Hindlimb muscle (tissue), 1 donor: Measurements from ENCODE around the gene CNTNAP1. TPM values are rescaled to one million over a fixed set of nuclear protein-coding genes. Genes with fewer than 3 reads are reported as not detected.
A peak's percentile ranks its signal among the peaks of the same experiment; 100 is the strongest.
"Not testable (repeated sequence)": the region's sequence is repeated elsewhere in the genome, so short reads cannot be mapped to it uniquely, and the experiment has no call there.

Experiments used
- DNase-seq: peaks from one replicate; pipeline ENCODE4 v3.0.0-alpha.2; 2013
- polyA plus RNA-seq: library from polyadenylated mRNA; unstranded; fragments of 120-200 nt; gene quantifications from one replicate; pipeline ENCODE4 v1.2.1, GENCODE V29; 2013; ENCODE audit not compliant: insufficient read length

Gene CNTNAP1
- polyA plus RNA-seq, 1 donor, result 12.1 TPM

GRCh38 chr17:42742916-42743315 is 60.6 kb downstream of the CNTNAP1 start:
- not testable (repeated sequence) for DNase-seq

GRCh38 chr17:42743595-42744282 is 61.4 kb downstream of the CNTNAP1 start:
- no peak for DNase-seq

GRCh38 chr17:42744283-42744805 is 62.0 kb downstream of the CNTNAP1 start:
- no peak for DNase-seq

GRCh38 chr17:42744806-42745617 is 62.7 kb downstream of the CNTNAP1 start, which contains the start of gene EZH1:
EZH1 (minus strand) TSS chr17:42745040; CDS start chr17:42728941, 16,099 bp downstream.
- DNase-seq, result peak; percentile 94

- no peak for DNase-seq
Measured at GRCh38 chr17:42748202-42748907, 66.0 kb downstream of the CNTNAP1 start.

GRCh38 chr17:42748908-42749798 is 66.8 kb downstream of the CNTNAP1 start:
- DNase-seq, result no peak

Other genes with a start within 250 kb of the CNTNAP1 start
- gene ATP6V0A1, start 223.7 kb upstream of the CNTNAP1 start, polyA plus RNA-seq, result 31.0 TPM
- gene NAGLU, start 146.3 kb upstream of the CNTNAP1 start, polyA plus RNA-seq, result 22.7 TPM
- gene HSD17B1, start 129.6 kb upstream of the CNTNAP1 start, polyA plus RNA-seq, result 3.3 TPM
- gene COASY, start 120.4 kb upstream of the CNTNAP1 start, polyA plus RNA-seq, result 28.6 TPM
- 35.2 TPM for gene MLX, start 115.4 kb upstream of the CNTNAP1 start, polyA plus RNA-seq
- 10.2 TPM for gene PSMC3IP, start 104.8 kb upstream of the CNTNAP1 start, polyA plus RNA-seq
- gene RETREG3, start 73.2 kb upstream of the CNTNAP1 start, polyA plus RNA-seq, result 39.5 TPM
- gene TUBG1, start 72.8 kb upstream of the CNTNAP1 start, polyA plus RNA-seq, result 33.6 TPM
- 14.7 TPM for gene TUBG2, start 23.2 kb upstream of the CNTNAP1 start, polyA plus RNA-seq
- 62.6 TPM for gene PLEKHH3, start 5.5 kb upstream of the CNTNAP1 start, polyA plus RNA-seq
- gene CCR10, start 688 bp upstream of the CNTNAP1 start, polyA plus RNA-seq, result 3.2 TPM
- 27.3 TPM for gene EZH1, start 62.5 kb downstream of the CNTNAP1 start, polyA plus RNA-seq
- 69.2 TPM for gene RAMP2, start 78.7 kb downstream of the CNTNAP1 start, polyA plus RNA-seq
- gene VPS25, start 90.9 kb downstream of the CNTNAP1 start, polyA plus RNA-seq, result 30.0 TPM
- 0.19 TPM for gene WNK4, start 98.1 kb downstream of the CNTNAP1 start, polyA plus RNA-seq
- 53.5 TPM for gene COA3, start 116.2 kb downstream of the CNTNAP1 start, polyA plus RNA-seq
- gene CNTD1, start 116.3 kb downstream of the CNTNAP1 start, polyA plus RNA-seq, result 0.70 TPM
- gene BECN1, start 141.8 kb downstream of the CNTNAP1 start, polyA plus RNA-seq, result 49.3 TPM
- gene PSME3, start 150.9 kb downstream of the CNTNAP1 start, polyA plus RNA-seq, result 48.1 TPM
- 1.0 TPM for gene AOC2, start 162.0 kb downstream of the CNTNAP1 start, polyA plus RNA-seq
- 27.0 TPM for gene AOC3, start 168.7 kb downstream of the CNTNAP1 start, polyA plus RNA-seq
- not detected for gene G6PC1, start 218.3 kb downstream of the CNTNAP1 start, polyA plus RNA-seq